Measurements from ENCODE around the gene CYSTM1.
"Not testable (repeated sequence)": the region's sequence is repeated elsewhere in the genome, so short reads cannot be mapped to it uniquely, and the experiment has no call there.

CYSTM1 gene

GRCh38 chr5:140154710-140155381, 20.1 kb upstream of the CYSTM1 start:
- not testable (repeated sequence) for DNase-seq, H3K9me3 Mint-ChIP-seq, H3K27ac Mint-ChIP-seq, H3K4me3 Mint-ChIP-seq, H3K27me3 Mint-ChIP-seq, H3K36me3 Mint-ChIP-seq
- H3K4me1 Mint-ChIP-seq: peaks cover 14% of the 10 kb centered on the region
- CTCF ChIA-PET: interaction anchor here (0.9 to 9.2 kb wide), 9 partner anchors 9 to 368 kb away, joined by 3 to 112 read pairs (median 4); no protein-coding TSS in a partner anchor

GRCh38 chr5:140157032-140157781, 17.8 kb upstream of the CYSTM1 start:
- peaks cover 10% of the 10 kb centered on the region for H3K4me1 Mint-ChIP-seq
- peaks cover 7% of the 10 kb centered on the region for H3K27me3 Mint-ChIP-seq
- DNase-seq: peak; percentile 90
- no peaks in the 10 kb centered on the region for H3K9me3 Mint-ChIP-seq
- H3K36me3 Mint-ChIP-seq: no peaks in the 10 kb centered on the region
- no peak overlapping the region for H3K27ac Mint-ChIP-seq
- no peak overlapping the region for H3K4me3 Mint-ChIP-seq
- CTCF ChIA-PET: interaction anchor here (0.8 to 9.2 kb wide), 4 partner anchors 11 to 188 kb away, joined by 3 to 112 read pairs (median 8); no protein-coding TSS in a partner anchor

DNA sequence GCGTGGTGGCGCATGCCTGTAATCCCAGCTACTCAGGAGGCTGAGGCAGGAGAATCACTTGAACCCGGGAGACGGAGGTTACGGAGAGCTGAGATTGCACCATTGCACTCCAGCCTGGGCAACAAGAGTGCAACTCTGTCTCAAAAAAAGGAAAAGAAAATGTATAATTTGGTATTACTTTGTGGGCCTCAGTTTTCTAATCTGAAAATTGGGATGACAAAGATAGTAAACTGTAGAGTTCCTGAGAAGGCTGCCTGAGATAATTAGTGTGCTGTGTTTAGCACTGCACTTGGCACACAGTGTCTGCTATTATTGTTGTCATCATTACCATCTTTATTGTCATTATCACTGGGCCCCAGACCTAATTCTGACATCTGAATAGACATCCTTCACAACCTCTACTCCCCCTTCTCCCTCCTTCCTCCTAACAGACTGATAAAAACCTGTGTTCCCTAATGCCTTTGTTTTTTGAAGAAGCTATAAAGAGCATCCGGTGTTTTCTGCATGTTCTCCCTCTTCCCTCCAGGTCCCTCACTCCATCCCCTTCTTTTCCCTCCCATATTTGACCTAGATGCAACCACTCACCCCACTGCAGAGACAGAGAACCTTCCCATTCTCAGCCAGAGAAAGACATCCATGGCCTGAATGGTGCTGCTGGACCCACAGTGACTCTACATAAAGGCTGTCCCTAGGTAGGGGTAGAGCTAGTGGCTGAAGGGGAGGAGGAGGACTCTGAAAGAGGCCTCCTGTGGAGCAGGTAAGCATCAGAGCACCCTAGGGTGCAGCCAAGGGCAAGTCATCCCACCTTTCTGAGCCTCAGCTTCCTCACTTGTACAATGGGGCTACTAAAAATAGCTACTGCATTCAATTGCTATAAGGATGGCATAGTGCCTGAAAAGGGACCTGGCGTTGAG, 15.7 kb upstream of the CYSTM1 start:
- peaks cover 10% of the 10 kb centered on the region for H3K27me3 Mint-ChIP-seq
- no peak overlapping the region for H3K27ac Mint-ChIP-seq
- no peak overlapping the region for H3K4me3 Mint-ChIP-seq
- CTCF ChIA-PET: interaction anchor here (0.8 to 9.2 kb wide), 8 partner anchors 13 to 372 kb away, joined by 3 to 112 read pairs (median 5); no protein-coding TSS in a partner anchor
- H3K36me3 Mint-ChIP-seq: no peaks in the 10 kb centered on the region
- peaks cover 10% of the 10 kb centered on the region for H3K4me1 Mint-ChIP-seq
- no peak for DNase-seq
- no peaks in the 10 kb centered on the region for H3K9me3 Mint-ChIP-seq

GRCh38 chr5:140162275-140162674, 12.7 kb upstream of the CYSTM1 start:
- CTCF ChIA-PET: interaction anchor here (0.5 to 1.4 kb wide), 3 partner anchors 18 to 226 kb away, joined by 3 to 4 read pairs (median 4); no protein-coding TSS in a partner anchor
- no peaks in the 10 kb centered on the region for H3K9me3 Mint-ChIP-seq
- peaks cover 2% of the 10 kb centered on the region for H3K4me1 Mint-ChIP-seq
- H3K27ac Mint-ChIP-seq: no peak overlapping the region
- DNase-seq: no peak
- H3K36me3 Mint-ChIP-seq: no peaks in the 10 kb centered on the region
- peaks cover 15% of the 10 kb centered on the region for H3K27me3 Mint-ChIP-seq
- H3K4me3 Mint-ChIP-seq: no peak overlapping the region

GRCh38 chr5:140162781-140163180, 12.2 kb upstream of the CYSTM1 start:
- Mint-ChIP-seq H3K4me3 (no peak overlapping the region), H3K27ac (no peak overlapping the region), H3K9me3 (no peaks in the 10 kb centered on the region), H3K4me1 (no peaks in the 10 kb centered on the region), H3K27me3 (peaks cover 15% of the 10 kb centered on the region), H3K36me3 (no peaks in the 10 kb centered on the region)
- CTCF ChIA-PET: interaction anchor here (1.4 kb wide), 1 partner anchor 19 kb away, joined by 4 read pairs; no protein-coding TSS in a partner anchor
- no peak for DNase-seq

DNA sequence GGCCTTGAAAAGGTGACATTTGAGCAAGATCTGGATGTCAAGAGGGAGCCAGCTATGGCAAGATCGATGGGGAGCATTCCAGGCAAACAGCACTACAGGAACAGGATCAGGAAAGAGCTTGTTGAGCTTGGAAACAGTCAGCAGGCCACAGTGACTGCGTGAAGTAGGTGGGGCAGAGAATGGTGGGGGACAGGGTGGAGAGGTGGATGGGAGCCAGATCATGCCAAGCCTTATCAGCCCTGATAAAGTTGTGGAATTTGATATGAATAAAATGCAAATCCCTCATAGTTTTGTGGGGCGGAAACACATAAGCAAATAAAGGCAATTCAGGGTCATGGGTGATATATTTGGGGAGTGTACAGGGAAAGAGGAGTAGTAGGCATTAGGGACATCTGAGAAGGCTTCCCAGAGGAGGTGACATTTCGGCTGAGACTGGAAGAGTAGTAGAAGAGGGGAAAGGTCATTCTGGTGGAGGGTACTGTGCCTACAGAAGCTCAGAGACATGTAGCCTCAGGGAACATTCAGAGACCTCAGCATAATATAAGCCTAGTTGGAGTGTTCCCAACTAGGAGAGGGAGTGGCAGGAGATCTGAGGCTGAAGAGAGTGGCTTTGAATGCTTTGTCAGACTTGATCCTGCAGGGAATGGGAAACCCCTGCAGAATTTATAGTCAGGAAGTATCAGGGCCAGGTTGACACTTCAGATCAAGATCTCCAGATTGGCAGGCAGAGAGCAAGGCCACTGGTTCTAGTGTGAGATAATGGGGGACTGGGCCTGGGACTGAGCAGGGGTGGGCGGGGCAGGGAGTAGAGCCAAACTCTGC, 9.7 kb upstream of the CYSTM1 start:
- no peak overlapping the region for H3K4me3 Mint-ChIP-seq
- H3K9me3 Mint-ChIP-seq: no peaks in the 10 kb centered on the region
- peaks cover 15% of the 10 kb centered on the region for H3K27me3 Mint-ChIP-seq
- no peak for DNase-seq
- no peaks in the 10 kb centered on the region for H3K4me1 Mint-ChIP-seq
- CTCF ChIA-PET: no interaction called here
- H3K36me3 Mint-ChIP-seq: no peaks in the 10 kb centered on the region
- no peak overlapping the region for H3K27ac Mint-ChIP-seq

DNA sequence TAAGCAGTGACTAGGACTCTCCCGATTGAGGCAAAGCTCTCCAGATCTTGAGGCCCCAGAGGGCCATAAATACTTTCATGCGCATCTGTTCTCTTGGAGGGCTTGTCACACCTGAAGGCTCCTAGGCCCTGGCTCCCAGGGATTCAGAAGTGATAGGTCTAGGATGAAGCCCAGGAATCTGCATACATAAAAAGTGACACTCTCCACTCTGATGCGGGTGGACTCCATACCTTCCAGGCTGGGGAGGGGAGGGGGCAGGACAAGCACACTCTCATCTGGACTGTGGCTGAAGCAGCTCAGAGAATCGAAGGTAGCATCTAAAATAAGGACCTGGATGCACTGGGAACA, 9.1 kb upstream of the CYSTM1 start:
- no peaks in the 10 kb centered on the region for H3K9me3 Mint-ChIP-seq

GRCh38 chr5:140166911-140167310, 8.1 kb upstream of the CYSTM1 start:
- Mint-ChIP-seq H3K36me3 (no peaks in the 10 kb centered on the region), H3K27ac (no peak overlapping the region), H3K4me3 (no peak overlapping the region), H3K4me1 (no peaks in the 10 kb centered on the region), H3K9me3 (no peaks in the 10 kb centered on the region), H3K27me3 (peaks cover 15% of the 10 kb centered on the region)
- CTCF ChIA-PET: no interaction called here
- no peak for DNase-seq

More for the DNA sequence above, 9.1 kb upstream of the CYSTM1 start:
- peaks cover 15% of the 10 kb centered on the region for H3K27me3 Mint-ChIP-seq
- H3K4me3 Mint-ChIP-seq: no peak overlapping the region
- no peak overlapping the region for H3K27ac Mint-ChIP-seq
- H3K4me1 Mint-ChIP-seq: no peaks in the 10 kb centered on the region
- no peak for DNase-seq
- no peaks in the 10 kb centered on the region for H3K36me3 Mint-ChIP-seq
- CTCF ChIA-PET: no interaction called here

DNA sequence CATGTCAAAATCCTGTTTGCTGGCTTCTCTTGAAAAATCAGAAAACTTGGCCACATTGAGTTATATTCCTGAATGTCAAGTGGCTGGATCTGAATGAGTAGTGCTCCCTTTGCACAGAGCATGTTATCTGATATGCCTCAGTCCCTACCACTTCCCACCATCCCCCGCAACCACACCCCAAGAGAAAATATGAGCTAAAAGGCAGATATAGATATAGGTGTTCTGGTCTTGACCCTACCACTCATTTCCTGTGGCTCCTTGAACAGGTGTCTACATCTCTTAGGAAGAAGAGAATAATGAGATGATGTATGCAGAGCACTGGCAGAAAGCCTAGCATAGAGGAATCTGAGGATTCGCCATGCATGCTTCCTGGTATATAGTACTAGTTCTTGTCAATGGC, 6.6 kb upstream of the CYSTM1 start:
- CTCF ChIA-PET: no interaction called here
- no peak for DNase-seq
- Mint-ChIP-seq H3K4me1 (no peaks in the 10 kb centered on the region), H3K9me3 (no peaks in the 10 kb centered on the region), H3K27me3 (peaks cover 14% of the 10 kb centered on the region), H3K4me3 (no peak overlapping the region), H3K36me3 (no peaks in the 10 kb centered on the region), H3K27ac (no peak overlapping the region)

DNA sequence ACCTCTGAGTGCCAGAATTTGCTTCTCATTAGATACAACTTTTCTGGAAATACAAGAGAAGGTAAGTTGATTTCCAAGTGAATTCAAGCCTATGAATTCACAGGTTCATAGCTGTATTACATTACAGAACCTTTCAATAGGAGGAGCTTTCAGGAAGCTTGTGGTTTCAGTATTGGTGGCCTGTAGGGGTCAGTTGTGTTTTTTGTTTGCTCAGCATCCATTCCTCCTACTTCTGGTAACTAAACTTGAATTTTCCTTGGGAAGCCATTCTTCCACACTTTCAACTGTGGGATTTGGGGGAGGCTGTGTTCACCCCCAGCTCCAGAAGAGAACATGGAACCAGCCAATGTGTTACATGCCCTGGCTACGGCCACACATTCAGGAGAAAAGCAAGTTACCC, 5.6 kb upstream of the CYSTM1 start:
- DNase-seq: no peak
- H3K4me3 Mint-ChIP-seq: no peak overlapping the region
- no peaks in the 10 kb centered on the region for H3K9me3 Mint-ChIP-seq
- peaks cover 18% of the 10 kb centered on the region for H3K27me3 Mint-ChIP-seq
- peaks cover 3% of the 10 kb centered on the region for H3K4me1 Mint-ChIP-seq
- H3K27ac Mint-ChIP-seq: no peak overlapping the region
- H3K36me3 Mint-ChIP-seq: no peaks in the 10 kb centered on the region
- CTCF ChIA-PET: interaction anchor here (0.5 to 2.0 kb wide), 4 partner anchors 58 to 182 kb away, joined by 4 to 7 read pairs (median 4); no protein-coding TSS in a partner anchor

DNA sequence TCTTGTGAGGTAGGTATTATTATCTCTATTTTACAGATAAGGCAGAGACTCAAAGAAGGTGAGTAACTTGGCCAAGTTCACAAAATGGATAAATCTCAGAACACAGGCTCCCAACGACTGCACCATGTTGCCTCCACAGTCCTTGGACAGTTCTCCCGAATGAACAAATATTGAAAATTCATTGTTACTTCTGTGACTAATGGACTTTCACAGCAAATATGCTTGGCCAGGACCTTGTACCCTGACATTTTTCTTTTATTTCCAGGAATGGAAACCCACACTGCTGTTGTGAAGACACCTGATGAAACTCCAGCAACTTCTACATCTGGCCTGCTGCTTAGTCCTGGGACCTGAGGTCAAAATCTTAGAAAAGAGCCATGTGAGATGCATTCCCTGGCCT, 2.5 kb upstream of the CYSTM1 start:
- no peak overlapping the region for H3K4me3 Mint-ChIP-seq
- peaks cover 36% of the 10 kb centered on the region for H3K27me3 Mint-ChIP-seq
- H3K36me3 Mint-ChIP-seq: peaks cover 2% of the 10 kb centered on the region
- peaks cover 15% of the 10 kb centered on the region for H3K4me1 Mint-ChIP-seq
- CTCF ChIA-PET: no interaction called here
- no peak for DNase-seq
- no peak overlapping the region for H3K27ac Mint-ChIP-seq
- no peaks in the 10 kb centered on the region for H3K9me3 Mint-ChIP-seq

DNA sequence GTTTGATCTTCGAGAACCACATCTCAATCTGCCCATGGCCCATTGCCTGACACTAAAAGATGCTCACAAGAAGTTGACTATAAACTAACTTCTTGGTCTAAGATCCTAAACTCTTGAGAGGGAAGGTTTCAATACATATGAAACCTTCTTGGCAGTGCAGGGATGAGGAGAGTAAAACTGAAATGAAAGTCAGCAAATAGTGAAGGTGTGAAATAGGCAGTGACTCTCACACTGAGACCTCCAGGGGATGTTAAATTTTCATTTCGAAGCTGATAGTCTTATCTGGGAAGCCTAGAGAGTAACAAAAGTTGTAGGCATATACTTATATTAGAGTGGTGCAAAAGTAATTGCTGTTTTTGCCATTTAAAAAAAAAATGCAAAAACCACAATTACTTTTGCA, 974 bp upstream of the CYSTM1 start:
- CTCF ChIA-PET: interaction anchor here (1.2 kb wide), 1 partner anchor 18 kb away, joined by 3 read pairs; no protein-coding TSS in a partner anchor
- peak overlapping the region; percentile 28 for H3K4me3 Mint-ChIP-seq
- no peak for DNase-seq
- peaks cover 15% of the 10 kb centered on the region for H3K4me1 Mint-ChIP-seq
- H3K36me3 Mint-ChIP-seq: peaks cover 2% of the 10 kb centered on the region
- peaks cover 36% of the 10 kb centered on the region for H3K27me3 Mint-ChIP-seq
- H3K27ac Mint-ChIP-seq: no peak overlapping the region
- no peaks in the 10 kb centered on the region for H3K9me3 Mint-ChIP-seq

DNA sequence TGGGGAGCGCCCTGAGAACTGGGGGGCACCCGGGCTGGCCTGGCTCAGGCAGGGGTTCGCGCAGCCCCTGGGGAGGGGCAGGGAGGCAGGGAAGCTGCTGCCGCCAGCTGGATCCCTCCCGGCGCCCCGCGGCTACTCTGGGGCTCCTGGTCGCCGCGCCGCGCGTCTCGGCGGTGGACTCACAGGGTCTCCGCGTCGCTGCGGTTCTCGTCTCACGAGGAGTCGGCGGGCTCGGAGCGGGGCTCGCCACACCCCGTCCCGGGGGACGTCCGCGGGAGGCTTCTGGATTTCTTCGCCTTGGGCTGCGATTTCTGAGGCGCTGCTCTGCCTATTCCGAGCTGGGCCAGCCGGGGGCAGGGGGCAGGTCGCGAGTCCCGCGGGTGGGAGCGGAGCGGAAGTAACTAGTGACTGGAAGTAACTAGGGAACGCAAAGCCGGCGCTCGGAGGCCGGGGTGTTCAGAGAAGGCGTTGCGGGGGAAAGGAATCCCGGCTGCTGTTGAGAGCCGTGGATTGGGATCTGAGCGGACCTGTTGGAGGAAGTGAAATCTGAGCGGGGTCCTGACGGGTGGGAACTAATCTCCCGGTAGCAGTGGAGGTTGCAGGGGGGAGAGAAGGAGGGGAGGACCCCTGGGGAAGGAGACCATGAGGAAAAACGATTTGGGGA, 511 bp downstream of the CYSTM1 start:
- H3K4me1 Mint-ChIP-seq: peaks cover 15% of the 10 kb centered on the region
- H3K27me3 Mint-ChIP-seq: peaks cover 36% of the 10 kb centered on the region
- H3K36me3 Mint-ChIP-seq: peaks cover 2% of the 10 kb centered on the region
- DNase-seq: peak; percentile 81
- no peaks in the 10 kb centered on the region for H3K9me3 Mint-ChIP-seq
- peak overlapping the region; percentile 74 for H3K27ac Mint-ChIP-seq
- CTCF ChIA-PET: no interaction called here
- peak overlapping the region; percentile 92 for H3K4me3 Mint-ChIP-seq
